ENCODE results near the gene ATP6V0B. TPM values are rescaled to one million over a fixed set of nuclear protein-coding genes. Genes with fewer than 3 reads are reported as not detected.

Gene ATP6V0B
- total and polyA plus RNA-seq, 2 of the 4 experiments (the other 2 are of a cell fraction), result 72.1 to 169 TPM

DNA sequence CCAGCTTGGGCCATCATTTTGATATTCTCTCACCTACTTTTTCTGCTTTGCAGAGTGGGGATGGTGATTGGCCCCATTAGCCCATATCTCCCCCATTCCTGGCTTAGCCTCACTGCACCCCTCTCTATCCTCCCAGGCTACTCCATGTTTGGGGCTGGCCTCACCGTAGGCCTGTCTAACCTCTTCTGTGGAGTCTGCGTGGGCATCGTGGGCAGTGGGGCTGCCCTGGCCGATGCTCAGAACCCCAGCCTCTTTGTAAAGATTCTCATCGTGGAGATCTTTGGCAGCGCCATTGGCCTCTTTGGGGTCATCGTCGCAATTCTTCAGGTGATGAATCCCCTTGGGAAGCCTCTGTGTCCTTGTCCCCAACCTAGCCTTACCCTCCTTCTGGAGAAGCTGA lies 2.1 kb downstream of the ATP6V0B start:
- Histone ChIP-seq H4K91ac (ENCODE audit: insufficient read depth, low read depth, low read length) (no peak overlapping the region), H4K5ac (ENCODE audit: low read depth, low read length) (no peak overlapping the region), H2AK5ac (ENCODE audit: low read depth, low read length) (no peak overlapping the region), H2BK5ac (ENCODE audit: low read depth, low read length, poor library complexity, severe bottlenecking) (no peak overlapping the region), H3K79me1 (ENCODE audit: low read depth in 1 of 2, low read length in 2 of 2) (peaks cover 41 to 63% of the 10 kb centered on the region in 2 experiments; a peak in 3 of 4 replicates), H3K18ac (ENCODE audit: low read depth, low read length) (no peak overlapping the region), H3K27ac (ENCODE audit: insufficient read depth, low read length) (no peak overlapping the region), H3K4me1 (ENCODE audit: control insufficient read depth, insufficient read depth, low read length) (peaks cover 23% of the 10 kb centered on the region), H3K4ac (ENCODE audit: low read depth, low read length) (no peak overlapping the region), H3K9me3 (ENCODE audit: control insufficient read depth, insufficient read depth, low read length) (no peaks in the 10 kb centered on the region), H3K27me3 (ENCODE audit: control insufficient read depth, insufficient read depth, low read length) (no peaks in the 10 kb centered on the region), H2BK15ac (ENCODE audit: low read depth, low read length) (no peak overlapping the region), H2BK20ac (ENCODE audit: low read depth, low read length) (no peak overlapping the region), H3K9me1 (ENCODE audit: insufficient read depth, low read length) (peaks cover 36% of the 10 kb centered on the region), H2AK9ac (replicated peaks; ENCODE audit: low read depth, low read length, poor library complexity) (no peak overlapping the region), H3K9ac (ENCODE audit: low read depth, low read length) (no peak overlapping the region), H2BK120ac (ENCODE audit: low read depth, low read length) (no peak overlapping the region), H2AFZ (replicated peaks; ENCODE audit: low read length, poor library complexity) (no peak overlapping the region), H4K8ac (ENCODE audit: low read depth in 2 of 2, low read length in 2 of 2) (no peak overlapping the region), H3K4me3 (ENCODE audit: insufficient read depth, low read depth, low read length) (no peak overlapping the region), H4K20me1 (ENCODE audit: insufficient read depth, low read length) (peaks cover 33% of the 10 kb centered on the region), H3K4me2 (ENCODE audit: low read depth, low read length) (no peak overlapping the region), H3K14ac (replicated peaks; ENCODE audit: low read depth, low read length) (no peak overlapping the region), H3K56ac (ENCODE audit: extremely low read depth, insufficient read depth, low read length) (no peak overlapping the region), H3K36me3 (ENCODE audit: control insufficient read depth, insufficient read depth, low read length) (peaks cover 29% of the 10 kb centered on the region), H3K23ac (ENCODE audit: low read depth, low read length) (no peak overlapping the region)
- in situ Hi-C loops (cut with MboI; ENCODE audit: low sequenced_read_pairs) (no loop called here), intact Hi-C loops (cut with micrococcal nuclease) (no loop called here), dilution Hi-C loops (cut with HindIII; ENCODE audit: low sequenced_read_pairs, unreplicated experiment) (no loop called here)
- ATAC-seq (ENCODE audit: low read depth), result no peak
- BruUV-seq (replicated peaks), result no TSS peak
- no peak for DNase-seq
- POLR2A ChIA-PET (ENCODE audit: unreplicated experiment), result no interaction called here
- TF ChIP-seq RFX5 (IDR thresholded peaks at IDR 0.05; ENCODE audit: low read depth, low read length) (no peak), MXI1 (IDR thresholded peaks at IDR 0.05; ENCODE audit: borderline replicate concordance, low read depth, low read length) (no peak), RCOR1 (IDR thresholded peaks at IDR 0.05; ENCODE audit: insufficient replicate concordance, low read length) (no peak), MAZ (IDR thresholded peaks at IDR 0.05; ENCODE audit: borderline replicate concordance, low read depth, low read length) (no peak), POLR2A (IDR thresholded peaks at IDR 0.05; ENCODE audit: low read depth, low read length) (no peak)
- TF ChIP-seq, protein P1, sequence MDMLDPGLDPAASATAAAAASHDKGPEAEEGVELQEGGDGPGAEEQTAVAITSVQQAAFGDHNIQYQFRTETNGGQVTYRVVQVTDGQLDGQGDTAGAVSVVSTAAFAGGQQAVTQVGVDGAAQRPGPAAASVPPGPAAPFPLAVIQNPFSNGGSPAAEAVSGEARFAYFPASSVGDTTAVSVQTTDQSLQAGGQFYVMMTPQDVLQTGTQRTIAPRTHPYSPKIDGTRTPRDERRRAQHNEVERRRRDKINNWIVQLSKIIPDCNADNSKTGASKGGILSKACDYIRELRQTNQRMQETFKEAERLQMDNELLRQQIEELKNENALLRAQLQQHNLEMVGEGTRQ (IDR thresholded peaks at IDR 0.05; ENCODE audit: low read depth, low read length), result no peak
- 95% methylated on average over 7 of the region's 8 CpGs; no CpG with 5 or more reads in 1 of the 2 experiments for WGBS, 2 experiments (ENCODE audit: extremely low coverage in 2 of 2, insufficient read length in 1 of 2)
- CTCF ChIA-PET, result no interaction called here

Measured in IMR-90 (cell line).